CD4-positive, alpha-beta T cell (primary cell): ENCODE measurements around the gene RPL37A. TPM values are rescaled to one million over a fixed set of nuclear protein-coding genes. Genes with fewer than 3 reads are reported as not detected.

ENCODE experiments used
- ATAC-seq: fragments of 200-7000 bp; cut with Tn5 transposase; one replicate; pipeline ENCODE4 v1.10.0; 2022; ENCODE audit warnings: mild to moderate bottlenecking; ENCODE audit not compliant: poor library complexity
- CTCF ChIA-PET: fragments of 350-600 bp; sonication (Branson Sonifier 250); formaldehyde crosslinking; loops from one replicate; lab custom pipeline; 2021; ENCODE audit warnings: antibody characterized with exemption, inconsistent platforms; lab: Charles Lee
- POLR2A ChIA-PET: fragments of 350-600 bp; sonication (Branson Sonifier 250); formaldehyde crosslinking; loops from one replicate; lab custom pipeline; 2021; ENCODE audit warnings: antibody characterized with exemption, inconsistent platforms; lab: Charles Lee
- DNase-seq, 14 experiments: peaks; one replicate each; pipeline ENCODE4 v3.0.0-alpha.2; 2013 to 2020; ENCODE audit warnings: mixed read lengths in 2 of 14
- H3K27ac ChIP-seq, 2 donors: one replicate each; pipeline versions ENCODE4 v1.5.1 to v1.7.0; 2013; ENCODE audit warnings: low read length in 2 of 2, low read depth in 1 of 2, mild to moderate bottlenecking in 1 of 2
- H3K27me3 ChIP-seq, 2 experiments: 1 replicate in 1 of 2; 2 replicates in 1 of 2; pipeline versions ENCODE4 v1.6.1 to v1.7.0; 2013; ENCODE audit warnings: low read length in 2 of 2, control low read depth in 1 of 2, mild to moderate bottlenecking in 1 of 2, moderate library complexity in 1 of 2; ENCODE audit not compliant: insufficient read depth in 2 of 2, control insufficient read depth in 1 of 2
- H3K36me3 ChIP-seq: one replicate; pipeline ENCODE4 v1.6.1; 2013; ENCODE audit warnings: low read length, control low read depth; ENCODE audit not compliant: insufficient read depth
- H3K4me1 ChIP-seq: one replicate; pipeline ENCODE4 v1.6.1; 2013; ENCODE audit warnings: low read length, control low read depth; ENCODE audit not compliant: insufficient read depth
- H3K4me3 ChIP-seq: one replicate; pipeline ENCODE4 v1.5.1; 2013; ENCODE audit warnings: mild to moderate bottlenecking, low read length, moderate library complexity
- H3K9me3 ChIP-seq, 2 experiments: 1 replicate in 1 of 2; 2 replicates in 1 of 2; pipeline versions ENCODE4 v1.6.1 to v1.7.0; 2013; ENCODE audit warnings: low read length in 2 of 2, mild to moderate bottlenecking in 2 of 2, control low read depth in 1 of 2, moderate library complexity in 1 of 2; ENCODE audit not compliant: control insufficient read depth in 1 of 2, insufficient read depth in 1 of 2
- H3K27ac Mint-ChIP-seq: one replicate; pipeline ENCODE4 v1.8.0; 2020; ENCODE audit warnings: mixed read lengths
- H3K27me3 Mint-ChIP-seq: one replicate; pipeline ENCODE4 v1.8.0; 2021; ENCODE audit warnings: mixed read lengths
- H3K36me3 Mint-ChIP-seq: one replicate; pipeline ENCODE4 v1.8.0; 2021; ENCODE audit warnings: low read depth, mixed read lengths
- H3K4me1 Mint-ChIP-seq: one replicate; pipeline ENCODE4 v1.8.0; 2021; ENCODE audit warnings: low read depth, mixed read lengths
- H3K4me3 Mint-ChIP-seq: one replicate; pipeline ENCODE4 v1.8.0; 2020; ENCODE audit warnings: mild to moderate bottlenecking, mixed read lengths
- H3K9me3 Mint-ChIP-seq: one replicate; pipeline ENCODE4 v1.8.0; 2020; ENCODE audit warnings: mixed read lengths
- intact Hi-C, 2 experiments: fragments of 100-400 bp; cut with DNase I in 1 of 2; cut with micrococcal nuclease in 1 of 2; formaldehyde crosslinking; loops; one replicate each; pipeline versions ENCODE4 v1.15.1 to v1.9.0; 2023 to 2025; cut with DNase I, micrococcal nuclease
- total RNA-seq, 174 experiments: library from RNA in 2 of 174; stranded (reverse) in 2 of 174; gene quantifications; one replicate each; pipeline ENCODE4 v1.2.3 and lab custom pipeline; 2021 to 2026
- TF ChIP-seq, protein P1 (sequence below): fragments of 200-600 bp; IDR thresholded peaks from one replicate; pipeline ENCODE4 v1.8.0; 2022; ENCODE audit warnings: antibody characterized with exemption, mild to moderate bottlenecking

RPL37A gene
- total RNA-seq, 2 experiments from 2014 or later = 4,138 to 4,142 TPM

DNA sequence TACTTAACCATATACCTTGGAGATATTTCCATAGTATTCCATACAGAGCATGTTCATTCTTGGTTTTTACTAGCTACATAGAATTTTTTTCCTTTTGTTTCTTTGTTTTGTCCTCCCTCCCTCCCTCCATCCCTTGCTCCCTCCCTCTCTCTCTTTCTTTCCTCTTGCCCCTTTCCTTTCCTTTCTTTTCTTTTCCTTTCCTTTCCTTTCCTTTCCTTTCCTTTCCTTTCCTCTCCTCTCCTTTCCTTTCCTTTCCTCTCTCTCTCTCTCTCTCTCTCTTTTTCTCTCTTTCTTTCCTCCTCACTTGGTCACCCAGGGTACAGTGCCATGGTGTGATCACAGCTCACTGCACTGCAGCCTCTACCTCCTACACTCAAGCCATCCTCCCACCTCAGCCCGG is 28.3 kb downstream of the RPL37A start:
- no peaks in the 10 kb centered on the region for H3K4me1 ChIP-seq
- ATAC-seq (no peak), DNase-seq (no peak)
- TF ChIP-seq, protein P1, sequence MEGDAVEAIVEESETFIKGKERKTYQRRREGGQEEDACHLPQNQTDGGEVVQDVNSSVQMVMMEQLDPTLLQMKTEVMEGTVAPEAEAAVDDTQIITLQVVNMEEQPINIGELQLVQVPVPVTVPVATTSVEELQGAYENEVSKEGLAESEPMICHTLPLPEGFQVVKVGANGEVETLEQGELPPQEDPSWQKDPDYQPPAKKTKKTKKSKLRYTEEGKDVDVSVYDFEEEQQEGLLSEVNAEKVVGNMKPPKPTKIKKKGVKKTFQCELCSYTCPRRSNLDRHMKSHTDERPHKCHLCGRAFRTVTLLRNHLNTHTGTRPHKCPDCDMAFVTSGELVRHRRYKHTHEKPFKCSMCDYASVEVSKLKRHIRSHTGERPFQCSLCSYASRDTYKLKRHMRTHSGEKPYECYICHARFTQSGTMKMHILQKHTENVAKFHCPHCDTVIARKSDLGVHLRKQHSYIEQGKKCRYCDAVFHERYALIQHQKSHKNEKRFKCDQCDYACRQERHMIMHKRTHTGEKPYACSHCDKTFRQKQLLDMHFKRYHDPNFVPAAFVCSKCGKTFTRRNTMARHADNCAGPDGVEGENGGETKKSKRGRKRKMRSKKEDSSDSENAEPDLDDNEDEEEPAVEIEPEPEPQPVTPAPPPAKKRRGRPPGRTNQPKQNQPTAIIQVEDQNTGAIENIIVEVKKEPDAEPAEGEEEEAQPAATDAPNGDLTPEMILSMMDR = no peak
- no peaks in the 10 kb centered on the region for H3K27me3 ChIP-seq
- H3K4me1 Mint-ChIP-seq = no peaks in the 10 kb centered on the region
- intact Hi-C loops = no loop called here
- H3K9me3 ChIP-seq = peaks cover 0 to 5% of the 10 kb centered on the region in 2 experiments
- H3K4me3 ChIP-seq = no peak overlapping the region
- CTCF ChIA-PET = no interaction called here
- no peak overlapping the region for H3K27ac ChIP-seq
- no peaks in the 10 kb centered on the region for H3K36me3 ChIP-seq
- POLR2A ChIA-PET = no interaction called here
- no peaks in the 10 kb centered on the region for H3K36me3 Mint-ChIP-seq
- H3K27ac Mint-ChIP-seq = no peak overlapping the region
- H3K9me3 Mint-ChIP-seq = no peaks in the 10 kb centered on the region
- H3K27me3 Mint-ChIP-seq = no peaks in the 10 kb centered on the region
- H3K4me3 Mint-ChIP-seq = no peak overlapping the region

DNA sequence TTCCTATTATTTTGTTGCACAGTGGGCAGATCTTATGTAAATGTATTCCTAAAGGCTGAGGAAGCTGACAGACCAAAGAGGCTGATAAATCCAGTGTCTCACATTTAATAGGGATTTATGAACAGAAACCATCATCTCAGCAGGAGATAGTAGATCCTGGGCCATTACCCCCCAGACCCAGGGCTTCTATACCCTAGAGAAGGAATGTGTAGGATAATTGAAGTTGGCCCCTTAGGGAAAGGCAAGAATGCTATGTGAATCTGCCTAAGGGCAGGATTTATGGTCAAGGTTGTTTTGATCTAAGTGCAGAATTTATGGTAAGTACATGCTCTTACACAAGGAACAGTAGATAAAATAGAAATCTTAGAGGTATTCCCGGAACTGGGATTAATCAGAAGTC is 29.0 kb downstream of the RPL37A start:
- POLR2A ChIA-PET = no interaction called here
- Histone ChIP-seq H3K36me3 (no peaks in the 10 kb centered on the region), H3K4me1 (no peaks in the 10 kb centered on the region), H3K27ac (no peak overlapping the region), H3K27me3 (no peaks in the 10 kb centered on the region), H3K9me3 (peaks cover 0 to 5% of the 10 kb centered on the region in 2 experiments), H3K4me3 (no peak overlapping the region)
- no peak overlapping the region for H3K27ac Mint-ChIP-seq
- no peaks in the 10 kb centered on the region for H3K9me3 Mint-ChIP-seq
- DNase-seq = no peak
- CTCF ChIA-PET = no interaction called here
- H3K4me3 Mint-ChIP-seq = no peak overlapping the region
- H3K27me3 Mint-ChIP-seq = no peaks in the 10 kb centered on the region
- ATAC-seq = no peak
- intact Hi-C loops = no loop called here
- no peaks in the 10 kb centered on the region for H3K36me3 Mint-ChIP-seq
- H3K4me1 Mint-ChIP-seq = no peaks in the 10 kb centered on the region
- TF ChIP-seq, protein P1 = no peak

DNA sequence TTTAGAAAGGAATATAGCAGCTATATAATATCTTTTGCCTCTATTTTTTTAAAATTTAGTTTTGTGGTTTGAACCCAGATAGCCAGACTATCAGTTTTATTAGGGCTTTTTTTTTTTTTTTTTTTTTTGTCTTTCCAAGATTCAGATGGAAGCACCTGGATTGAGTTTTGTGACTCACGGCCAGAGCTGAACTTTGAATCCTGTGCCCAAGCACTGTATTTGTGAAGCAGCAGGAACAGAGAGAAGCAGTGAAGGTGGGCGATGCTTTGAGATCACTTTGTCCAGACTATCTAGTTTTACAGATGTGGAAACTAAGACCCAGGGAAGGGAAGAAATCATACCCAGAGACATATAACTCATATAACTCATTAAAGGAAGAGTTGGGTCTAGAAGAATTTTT is 33.9 kb downstream of the RPL37A start:
- intact Hi-C loops = no loop called here
- TF ChIP-seq, protein P1 = no peak
- H3K36me3 ChIP-seq = no peaks in the 10 kb centered on the region
- POLR2A ChIA-PET = no interaction called here
- H3K27ac Mint-ChIP-seq = no peak overlapping the region
- H3K27ac ChIP-seq = no peak overlapping the region
- no peaks in the 10 kb centered on the region for H3K4me1 ChIP-seq
- H3K36me3 Mint-ChIP-seq = no peaks in the 10 kb centered on the region
- DNase-seq = no peak
- CTCF ChIA-PET = interaction anchor here (0.7 to 1.2 kb wide), 2 partner anchors 10 to 15 kb away, joined by 3 read pairs; no protein-coding TSS in a partner anchor
- H3K27me3 ChIP-seq = no peaks in the 10 kb centered on the region
- no peaks in the 10 kb centered on the region for H3K4me1 Mint-ChIP-seq
- no peaks in the 10 kb centered on the region for H3K9me3 Mint-ChIP-seq
- no peak overlapping the region for H3K4me3 Mint-ChIP-seq
- H3K4me3 ChIP-seq = no peak overlapping the region
- H3K27me3 Mint-ChIP-seq = no peaks in the 10 kb centered on the region
- no peak for ATAC-seq
- H3K9me3 ChIP-seq = no peaks in the 10 kb centered on the region
